ENCODE data around the gene COLGALT1. TPM values are rescaled to one million over a fixed set of nuclear protein-coding genes. Genes with fewer than 3 reads are reported as not detected.

Gene COLGALT1
- total RNA-seq, 1 donor from 2014 or later = 38.4 TPM

GRCh38 chr19:17610384-17610783 lies 54.9 kb downstream of the COLGALT1 start:
- Mint-ChIP-seq H3K36me3 (no peaks in the 10 kb centered on the region), H3K27ac (no peak overlapping the region), H3K4me1 (peaks cover 10% of the 10 kb centered on the region), H3K9me3 (no peaks in the 10 kb centered on the region), H3K27me3 (ENCODE audit: insufficient read depth, low read depth) (peaks cover 14% of the 10 kb centered on the region), H3K4me3 (no peak overlapping the region)
- Histone ChIP-seq H3K4me1 (no peaks in the 10 kb centered on the region), H3K4me3 (no peak overlapping the region), H3F3A (ENCODE audit: low read depth) (peaks cover 26% of the 10 kb centered on the region), H4K20me1 (ENCODE audit: low read depth) (no peaks in the 10 kb centered on the region), H3K9me3 (ENCODE audit: low read depth) (no peaks in the 10 kb centered on the region), H3K27ac (no peak overlapping the region), H3K4me2 (no peak overlapping the region), H3K36me3 (no peaks in the 10 kb centered on the region), H3K27me3 (no peaks in the 10 kb centered on the region), H3K79me2 (ENCODE audit: low read depth) (no peaks in the 10 kb centered on the region), H3K9ac (no peak overlapping the region), H2AFZ (replicated peaks) (no peak overlapping the region)
- no peak for DNase-seq (ENCODE audit: low spot score)
- no peak for TF ChIP-seq EZH2phosphoT487 (IDR thresholded peaks at IDR 0.05)

- peaks cover 24% of the 10 kb centered on the region for H3F3A ChIP-seq (ENCODE audit: low read depth)
- H2AFZ ChIP-seq (replicated peaks) = no peak overlapping the region
- H3K27me3 ChIP-seq = no peaks in the 10 kb centered on the region
- Mint-ChIP-seq H3K4me1 (peaks cover 7% of the 10 kb centered on the region), H3K4me3 (no peak overlapping the region), H3K27ac (peak overlapping the region; percentile 0), H3K27me3 (ENCODE audit: insufficient read depth, low read depth) (peaks cover 16% of the 10 kb centered on the region), H3K9me3 (no peaks in the 10 kb centered on the region), H3K36me3 (no peaks in the 10 kb centered on the region)
- H3K79me2 ChIP-seq (ENCODE audit: low read depth) = no peaks in the 10 kb centered on the region
- no peaks in the 10 kb centered on the region for H4K20me1 ChIP-seq (ENCODE audit: low read depth)
- no peak overlapping the region for H3K27ac ChIP-seq
- no peak overlapping the region for H3K9ac ChIP-seq
- peaks cover 7% of the 10 kb centered on the region for H3K4me1 ChIP-seq
- no peaks in the 10 kb centered on the region for H3K36me3 ChIP-seq
- no peak overlapping the region for H3K4me2 ChIP-seq
- H3K4me3 ChIP-seq = no peak overlapping the region
- DNase-seq (ENCODE audit: low spot score) = no peak
- H3K9me3 ChIP-seq (ENCODE audit: low read depth) = no peaks in the 10 kb centered on the region
- TF ChIP-seq EZH2phosphoT487 (IDR thresholded peaks at IDR 0.05) (no peak), CTCF (IDR thresholded peaks at IDR 0.05) (no peak), EZH2 (IDR thresholded peaks at IDR 0.05) (no peak)
These were observed 56.2 kb downstream of the COLGALT1 start for GRCh38 chr19:17611462-17612244.

DNA sequence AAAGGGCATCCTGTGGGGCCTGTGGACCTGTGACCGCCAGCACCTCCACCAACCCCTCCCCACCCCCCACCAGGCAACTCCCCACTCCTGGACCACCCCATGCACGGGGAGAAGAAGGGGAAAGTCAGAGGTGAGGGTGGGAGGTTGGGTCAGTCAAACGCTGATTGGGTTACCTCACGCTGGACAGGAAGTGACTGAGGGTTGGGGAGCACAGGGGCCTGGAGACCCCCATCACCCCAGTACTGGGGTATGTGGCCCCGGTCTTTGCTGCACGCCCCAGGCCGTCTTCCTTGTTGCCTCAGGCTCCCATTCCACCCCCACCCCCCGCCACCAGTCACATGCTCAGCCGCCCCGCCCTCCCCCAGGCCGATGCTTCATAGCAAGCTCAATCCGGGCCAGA lies 59.0 kb downstream of the COLGALT1 start:
- Mint-ChIP-seq H3K36me3 (no peaks in the 10 kb centered on the region), H3K9me3 (peaks cover 3% of the 10 kb centered on the region), H3K27ac (no peak overlapping the region), H3K4me1 (peaks cover 8% of the 10 kb centered on the region), H3K4me3 (no peak overlapping the region), H3K27me3 (ENCODE audit: insufficient read depth, low read depth) (peaks cover 11% of the 10 kb centered on the region)
- no peak overlapping the region for H3K9ac ChIP-seq
- H2AFZ ChIP-seq (replicated peaks) = no peak overlapping the region
- no peak for DNase-seq (ENCODE audit: low spot score)
- H3K9me3 ChIP-seq (ENCODE audit: low read depth) = no peaks in the 10 kb centered on the region
- H3K4me2 ChIP-seq = no peak overlapping the region
- no peaks in the 10 kb centered on the region for H4K20me1 ChIP-seq (ENCODE audit: low read depth)
- H3K79me2 ChIP-seq (ENCODE audit: low read depth) = no peaks in the 10 kb centered on the region
- H3F3A ChIP-seq (ENCODE audit: low read depth) = peaks cover 20% of the 10 kb centered on the region
- no peak overlapping the region for H3K27ac ChIP-seq
- no peaks in the 10 kb centered on the region for H3K27me3 ChIP-seq
- no peak for TF ChIP-seq EZH2phosphoT487 (IDR thresholded peaks at IDR 0.05)
- TF ChIP-seq CTCF (IDR thresholded peaks at IDR 0.05) = no peak
- no peak for TF ChIP-seq EZH2 (IDR thresholded peaks at IDR 0.05)
- H3K4me3 ChIP-seq = no peak overlapping the region
- peaks cover 8% of the 10 kb centered on the region for H3K4me1 ChIP-seq
- H3K36me3 ChIP-seq = no peaks in the 10 kb centered on the region

Data from neural progenitor cell (in vitro differentiated cells).